GM18526 (cell line): ENCODE data around the gene DOCK1.

Experiments used
- POLR2A ChIP-seq: IDR thresholded peaks from 3 replicates; pipeline ENCODE4 v1.6.1; 2011; ENCODE audit not compliant: insufficient read length; ENCODE audit errors: extremely low read depth

DOCK1 gene

GRCh38 chr10:127354992-127355391, 449.8 kb downstream of the DOCK1 start:
- TF ChIP-seq POLR2A, result no peak

- TF ChIP-seq POLR2A, result no peak
Observed at GRCh38 chr10:127356360-127356759, 451.1 kb downstream of the DOCK1 start.

- no peak for TF ChIP-seq POLR2A
Observed at GRCh38 chr10:127357265-127357664, 452.0 kb downstream of the DOCK1 start.

- no peak for TF ChIP-seq POLR2A
Observed at GRCh38 chr10:127358337-127358736, 453.1 kb downstream of the DOCK1 start.

GRCh38 chr10:127364034-127364433, 458.8 kb downstream of the DOCK1 start:
- TF ChIP-seq POLR2A, result no peak

- no peak for TF ChIP-seq POLR2A
Observed at GRCh38 chr10:127368101-127368500, 462.9 kb downstream of the DOCK1 start.

- no peak for TF ChIP-seq POLR2A
Observed at GRCh38 chr10:127368929-127369328, 463.7 kb downstream of the DOCK1 start.

GRCh38 chr10:127370601-127371000, 465.4 kb downstream of the DOCK1 start:
- TF ChIP-seq POLR2A, result no peak

GRCh38 chr10:127372361-127372760, 467.1 kb downstream of the DOCK1 start:
- no peak for TF ChIP-seq POLR2A

GRCh38 chr10:127374074-127374680, 468.9 kb downstream of the DOCK1 start:
- no peak for TF ChIP-seq POLR2A

- no peak for TF ChIP-seq POLR2A
Observed at GRCh38 chr10:127374901-127375300, 469.7 kb downstream of the DOCK1 start.

- TF ChIP-seq POLR2A, result no peak
Observed at GRCh38 chr10:127375461-127375860, 470.2 kb downstream of the DOCK1 start.

GRCh38 chr10:127376071-127376470, 470.8 kb downstream of the DOCK1 start:
- TF ChIP-seq POLR2A, result no peak

- TF ChIP-seq POLR2A, result no peak
Observed at GRCh38 chr10:127378628-127379027, 473.4 kb downstream of the DOCK1 start.

GRCh38 chr10:127384532-127384931, 479.3 kb downstream of the DOCK1 start:
- no peak for TF ChIP-seq POLR2A

- no peak for TF ChIP-seq POLR2A
Observed at GRCh38 chr10:127385066-127385465, 479.8 kb downstream of the DOCK1 start.

- TF ChIP-seq POLR2A, result no peak
Observed at GRCh38 chr10:127386606-127387327, 481.5 kb downstream of the DOCK1 start.
